T-helper 1 cell treated with Interleukin-12 subunit alpha and Interleukin-12 subunit beta and Interleukin-4 antibody, amounts not matched to agents 30 ng/mL and 1 ng/mL, for 36 hours (primary cell): ENCODE measurements around the gene STX11. TPM values are rescaled to one million over a fixed set of nuclear protein-coding genes. Genes with fewer than 3 reads are reported as not detected.

Experiments
- intact Hi-C: fragments of 100-400 bp; cut with micrococcal nuclease; formaldehyde crosslinking; loops from one replicate; pipeline ENCODE4 v1.15.1; 2024
- total RNA-seq: library from RNA; stranded (reverse); gene quantifications from 2 replicates; pipeline ENCODE4 v1.2.3, GENCODE V29; 2022

The STX11 gene
- total RNA-seq, 1 donor from 2014 or later, result 26.8 TPM

DNA sequence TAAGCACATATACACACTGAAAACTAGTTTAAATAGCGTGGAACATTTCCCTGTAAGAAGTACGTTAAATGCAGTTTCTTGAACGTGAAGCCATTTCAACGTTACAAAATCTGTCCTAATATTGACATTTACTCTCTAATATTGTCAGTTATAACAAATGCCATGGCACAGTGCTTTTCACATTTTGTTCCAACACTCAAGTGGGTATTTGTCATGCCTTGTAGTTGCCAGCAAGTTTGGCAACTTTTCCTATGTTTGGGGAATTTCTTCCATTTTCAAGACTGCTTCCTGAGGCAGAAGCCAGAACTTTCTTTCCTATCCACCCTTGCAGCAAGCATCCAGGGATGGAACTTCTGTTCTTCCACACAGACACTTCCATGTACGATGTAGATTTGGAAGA is 63.0 kb downstream of the STX11 start:
- intact Hi-C loops, result loop anchor here (10.0 kb wide), 1 partner anchor 1359 kb away; no protein-coding TSS in a partner anchor

DNA sequence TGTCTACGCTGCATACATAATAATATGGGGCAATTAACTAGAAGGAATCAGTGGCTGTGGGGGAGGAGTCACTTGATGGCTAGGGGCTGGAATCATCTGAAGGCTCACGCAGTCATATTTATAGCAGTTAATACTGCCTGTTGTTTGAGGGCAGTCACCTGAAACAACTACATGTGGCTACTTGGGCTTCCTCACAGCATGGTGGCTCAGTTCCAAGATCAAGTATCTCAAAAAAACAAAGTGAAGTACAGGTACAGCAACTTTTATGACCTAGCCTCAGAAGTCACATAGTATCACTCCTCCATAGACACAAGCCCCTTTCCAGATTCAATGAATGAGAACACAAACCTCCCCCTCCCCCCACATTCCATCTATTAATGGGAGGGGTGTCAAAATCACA is 63.7 kb downstream of the STX11 start:
- intact Hi-C loops, result loop anchor here (10.0 kb wide), 1 partner anchor 1359 kb away; no protein-coding TSS in a partner anchor

DNA sequence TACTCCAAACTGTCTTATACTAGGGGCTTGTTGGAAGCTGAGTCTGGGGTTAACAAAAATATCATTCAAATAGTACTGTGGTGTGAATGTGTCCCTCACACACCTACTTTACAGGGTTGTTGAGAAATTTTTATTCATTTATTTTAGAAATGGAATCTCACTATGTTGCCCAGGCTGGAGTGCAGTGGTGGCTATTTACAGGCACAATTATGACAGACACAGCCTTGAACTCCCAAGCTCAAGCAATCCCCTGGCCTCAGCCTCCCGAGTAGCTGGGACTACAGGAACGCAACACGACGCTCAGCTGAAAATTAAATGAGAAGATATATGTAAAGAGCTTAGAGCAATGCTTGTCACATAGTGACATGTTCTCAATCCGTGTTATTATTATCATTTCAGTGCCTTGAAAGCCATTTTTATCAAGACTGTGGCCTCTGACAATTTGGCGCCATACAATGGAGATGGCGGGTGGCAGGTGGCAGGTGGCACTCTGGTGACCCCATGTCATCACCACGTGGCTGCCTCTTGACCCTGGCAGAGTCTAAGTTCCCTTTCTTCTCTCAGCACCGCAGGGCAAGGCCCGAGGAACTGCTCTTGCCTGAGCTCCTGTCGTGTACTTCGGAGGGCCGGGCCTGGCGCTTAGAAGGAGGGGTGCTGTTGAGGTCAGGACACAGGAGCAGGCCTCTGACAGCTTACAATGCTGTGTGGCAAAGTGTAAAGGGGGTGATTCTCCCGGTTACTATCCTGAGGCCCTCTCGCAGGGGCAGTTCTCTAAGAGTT is 64.5 kb downstream of the STX11 start:
- intact Hi-C loops, result loop anchor here (5.0 to 10.0 kb wide), 4 partner anchors 252 to 1597 kb away; partner anchors contain the start of gene FBXO30

DNA sequence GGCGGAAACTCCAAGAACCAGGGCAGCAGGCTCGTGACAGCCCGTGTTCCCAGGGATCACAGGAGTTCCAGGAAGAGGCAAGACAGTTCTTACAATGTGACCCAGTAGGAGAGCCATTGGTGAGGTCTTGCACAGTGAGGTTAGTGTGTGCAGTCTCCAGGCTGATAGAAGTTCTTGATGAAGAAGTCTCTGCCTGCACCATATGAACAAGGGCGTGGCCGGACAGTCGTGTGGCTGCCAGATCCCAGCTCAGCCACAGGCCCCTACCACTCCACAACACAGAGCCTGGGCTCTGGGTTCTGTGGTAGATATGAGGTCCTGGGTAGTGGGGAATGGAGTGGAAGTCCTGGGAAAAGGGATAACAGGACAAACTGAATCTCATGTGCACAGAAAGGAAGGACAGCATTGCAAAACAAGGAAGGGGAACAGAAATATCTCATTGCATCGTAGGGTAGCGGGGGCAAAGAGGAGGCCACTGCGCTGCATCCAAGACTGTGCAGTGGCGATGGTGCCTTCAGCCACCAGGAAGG is 65.2 kb downstream of the STX11 start:
- intact Hi-C loops, result loop anchor here (5.0 to 10.0 kb wide), 4 partner anchors 252 to 1597 kb away; partner anchors contain the start of gene FBXO30

DNA sequence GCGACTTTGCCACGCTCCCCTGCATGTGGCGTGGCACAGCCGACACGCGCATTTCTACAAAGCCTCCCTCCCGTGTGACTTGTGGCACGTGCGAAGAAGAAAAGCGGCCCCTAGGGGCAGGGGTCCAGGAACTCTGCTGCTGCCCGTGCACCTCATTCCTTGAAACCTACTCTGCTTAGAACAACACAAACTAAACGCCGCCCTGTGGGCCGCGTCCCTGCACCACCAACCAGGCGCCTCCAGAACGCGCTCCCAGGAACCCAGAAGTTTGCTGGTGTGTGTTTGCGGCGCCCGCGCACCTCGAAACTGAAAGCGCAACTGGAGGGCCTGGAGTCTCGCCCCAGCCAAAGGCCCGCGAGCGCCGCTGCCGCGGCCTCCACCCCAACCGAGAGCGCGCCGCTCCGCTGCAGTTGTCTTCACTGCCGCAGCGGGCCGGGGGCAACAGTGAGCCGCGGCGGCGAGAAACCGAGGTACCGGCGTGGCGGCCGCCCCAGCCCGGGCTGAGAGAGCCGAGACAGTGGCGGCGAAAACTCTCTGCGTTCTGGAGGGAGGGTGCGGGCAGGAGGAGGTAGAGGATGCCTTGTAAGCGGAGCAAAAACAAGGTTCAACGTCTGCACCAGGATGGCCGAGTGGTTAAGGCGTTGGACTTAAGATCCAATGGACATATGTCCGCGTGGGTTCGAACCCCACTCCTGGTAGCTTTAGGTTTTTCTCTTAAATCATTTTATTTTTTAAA is 65.8 kb downstream of the STX11 start:
- intact Hi-C loops, result loop anchor here (1.0 to 10.0 kb wide), 18 partner anchors 65 to 1596 kb away; partner anchors contain the start of genes ADAT2, FBXO30, LTV1 and PEX3

DNA sequence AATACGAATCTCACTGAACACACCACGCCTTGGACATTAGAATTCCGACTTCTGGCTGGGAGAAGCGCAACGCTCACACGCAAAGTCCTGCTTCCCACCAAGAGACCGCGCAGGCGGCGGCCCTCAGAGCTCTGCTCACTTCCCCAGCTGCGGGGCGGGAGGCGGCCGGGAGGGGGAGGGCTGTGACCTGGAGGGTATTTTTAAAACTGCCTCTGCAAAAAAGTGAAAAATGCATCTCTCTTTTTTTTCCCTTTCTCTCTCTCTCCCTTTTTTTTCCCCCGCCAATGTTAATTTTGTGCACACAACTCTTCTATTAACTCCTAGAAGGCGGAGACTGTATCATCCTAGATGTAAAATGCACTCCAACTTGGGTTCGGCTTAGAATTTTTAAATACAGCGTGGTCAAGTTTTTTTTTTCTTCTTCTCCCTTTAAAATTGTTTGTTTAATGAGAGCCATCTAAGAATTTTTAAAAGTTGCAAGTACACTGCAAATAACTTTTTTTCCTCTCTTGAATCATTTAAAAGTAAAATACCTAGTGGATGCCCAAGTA is 66.4 kb downstream of the STX11 start:
- intact Hi-C loops, result loop anchor here (1.0 to 10.0 kb wide), 18 partner anchors 65 to 1596 kb away; partner anchors contain the start of genes ADAT2, FBXO30, LTV1 and PEX3

DNA sequence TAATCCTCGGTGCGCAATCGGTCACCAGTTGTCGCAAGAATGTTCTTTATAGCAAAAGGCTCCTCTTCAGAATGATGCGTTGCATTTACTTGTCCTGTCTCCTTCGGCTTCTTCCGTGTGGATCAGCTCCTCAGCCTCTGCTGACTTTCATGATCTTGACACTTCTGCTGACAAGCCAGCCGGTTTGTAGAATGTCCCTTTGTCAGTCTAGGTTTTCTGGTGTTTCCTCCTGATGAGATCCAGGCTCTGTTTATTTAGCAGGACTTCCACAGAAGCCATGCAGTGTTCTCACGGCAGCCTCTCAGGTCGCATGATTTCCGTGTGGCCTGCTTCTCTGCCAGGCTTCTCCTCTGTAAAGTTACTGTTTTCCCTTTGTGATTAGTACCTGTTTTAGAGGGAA is 66.9 kb downstream of the STX11 start:
- intact Hi-C loops, result loop anchor here (2.0 to 10.0 kb wide), 11 partner anchors 118 to 1595 kb away; partner anchors contain the start of genes ADAT2, FBXO30 and PEX3

DNA sequence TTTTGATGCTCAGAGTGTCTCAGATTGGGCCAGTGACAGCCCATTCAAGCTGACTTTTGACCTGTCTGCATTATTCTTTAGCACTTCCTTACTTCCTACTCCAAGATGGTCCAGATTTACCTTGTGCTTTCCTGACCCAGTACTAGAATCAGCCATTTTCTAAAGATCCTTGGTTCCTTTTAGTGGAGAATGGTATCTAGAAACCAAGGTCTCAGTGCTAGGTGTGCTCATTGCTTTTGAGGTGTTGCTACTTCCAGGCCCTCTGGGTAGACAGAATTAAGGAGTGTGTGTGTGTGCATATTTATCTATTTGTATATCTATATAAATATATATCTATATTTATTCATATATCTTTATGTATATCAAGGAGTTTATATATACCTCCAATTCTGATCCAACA is 67.5 kb downstream of the STX11 start:
- intact Hi-C loops, result loop anchor here (2.0 to 10.0 kb wide), 11 partner anchors 117 to 1595 kb away; partner anchors contain the start of genes ADAT2, FBXO30 and PEX3

DNA sequence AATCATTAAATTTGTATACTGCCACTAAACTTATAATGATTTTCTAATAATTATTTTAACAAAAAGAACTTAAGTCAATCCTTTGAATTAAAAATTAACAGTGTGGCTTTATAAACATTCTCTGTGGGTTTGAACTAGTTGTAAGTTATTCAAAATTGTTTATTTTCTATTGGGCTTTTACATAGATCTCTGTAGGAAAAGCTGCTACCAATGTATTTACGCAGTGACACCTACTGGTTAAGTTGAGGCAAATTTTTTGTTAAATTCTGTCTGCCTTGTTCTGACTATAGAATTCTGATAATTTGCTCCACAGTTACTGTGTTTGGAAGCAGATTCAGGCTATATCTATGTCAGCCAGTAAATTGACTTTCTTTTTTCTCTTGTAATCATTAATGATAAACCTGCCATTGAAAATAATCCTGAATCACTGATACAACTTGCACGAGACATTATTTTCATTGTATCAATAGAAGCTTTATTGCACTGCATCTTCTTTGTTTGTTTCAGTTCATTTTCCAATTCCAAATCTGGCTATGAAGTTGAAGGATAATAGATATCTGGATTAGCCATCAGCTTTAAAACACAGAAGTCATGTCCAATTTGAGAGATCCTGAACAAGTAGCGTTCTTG is 68.9 kb downstream of the STX11 start:
- intact Hi-C loops, result loop anchor here (1.0 to 10.0 kb wide), 6 partner anchors 114 to 1593 kb away; partner anchors contain the start of gene FBXO30

DNA sequence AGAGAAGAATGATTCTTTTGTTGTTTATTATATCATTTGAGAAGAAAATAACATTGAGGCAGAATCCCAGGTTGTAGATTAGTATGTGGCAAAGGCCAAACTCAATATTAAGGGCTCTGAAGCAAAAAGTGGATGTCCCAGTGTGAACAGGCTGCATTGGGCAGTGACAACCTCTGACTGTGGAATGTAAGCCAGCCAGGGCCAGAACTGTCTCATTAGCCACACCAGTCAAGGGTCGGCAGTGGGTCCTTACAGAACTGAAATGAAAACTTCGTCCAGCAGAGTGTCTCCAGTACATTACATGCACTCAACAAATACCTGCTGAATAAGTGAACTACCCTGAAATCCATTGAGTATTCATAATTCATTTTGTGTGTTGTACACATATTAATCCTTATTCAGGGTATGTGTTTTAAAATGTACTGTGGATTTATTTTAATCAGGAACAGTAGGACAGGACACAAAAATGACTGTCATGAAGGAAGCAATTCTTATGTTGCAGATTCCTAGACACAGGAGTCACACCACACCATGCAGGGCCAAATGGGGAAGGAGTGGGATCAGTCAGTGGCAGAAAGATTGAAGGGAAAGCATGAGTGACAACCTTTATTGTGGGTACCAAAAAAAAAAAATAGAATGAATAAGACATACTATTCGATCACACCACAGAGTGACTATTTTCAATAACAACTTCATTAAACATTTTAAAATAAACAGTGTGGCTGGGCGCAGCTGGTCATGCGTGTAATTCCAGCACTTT is 69.9 kb downstream of the STX11 start:
- intact Hi-C loops, result no loop called here

DNA sequence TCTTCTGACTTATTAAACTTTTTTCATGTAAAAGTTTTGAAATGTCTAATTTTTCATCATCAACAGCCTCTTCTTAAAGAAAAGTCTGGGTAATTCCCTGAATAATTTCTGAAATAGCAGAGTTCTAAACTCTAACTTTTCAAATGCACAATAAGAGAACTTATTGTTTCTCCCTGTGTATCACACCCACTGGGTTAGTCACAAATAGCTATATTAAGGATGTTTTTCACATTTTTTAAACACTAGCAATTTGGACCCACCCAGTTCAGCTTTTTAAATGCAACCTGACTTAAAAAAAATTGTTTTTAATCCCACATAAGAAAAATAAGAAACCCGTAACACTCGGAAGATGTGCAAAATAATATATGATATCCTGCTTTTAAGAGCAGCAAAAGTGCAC is 73.4 kb downstream of the STX11 start:
- intact Hi-C loops, result no loop called here

DNA sequence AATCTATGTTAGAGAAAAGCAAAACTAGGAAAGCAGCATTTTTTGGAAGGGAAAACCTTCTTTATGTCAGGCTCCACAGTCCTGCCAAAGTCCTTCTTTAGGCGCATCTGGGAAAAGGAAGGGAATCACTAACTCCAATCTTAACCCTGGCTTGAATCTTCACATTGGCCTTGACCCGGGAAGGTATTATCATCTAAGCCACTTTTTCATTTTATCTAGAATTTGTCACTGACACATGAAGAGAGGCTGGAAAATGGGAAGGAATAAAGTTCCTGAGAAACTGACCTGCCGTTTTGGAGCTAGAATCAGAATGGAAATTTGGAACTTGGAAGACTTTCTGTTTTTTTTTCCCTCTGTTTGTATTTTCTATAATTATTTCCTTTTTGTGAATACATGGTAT is 81.4 kb downstream of the STX11 start:
- intact Hi-C loops, result no loop called here

DNA sequence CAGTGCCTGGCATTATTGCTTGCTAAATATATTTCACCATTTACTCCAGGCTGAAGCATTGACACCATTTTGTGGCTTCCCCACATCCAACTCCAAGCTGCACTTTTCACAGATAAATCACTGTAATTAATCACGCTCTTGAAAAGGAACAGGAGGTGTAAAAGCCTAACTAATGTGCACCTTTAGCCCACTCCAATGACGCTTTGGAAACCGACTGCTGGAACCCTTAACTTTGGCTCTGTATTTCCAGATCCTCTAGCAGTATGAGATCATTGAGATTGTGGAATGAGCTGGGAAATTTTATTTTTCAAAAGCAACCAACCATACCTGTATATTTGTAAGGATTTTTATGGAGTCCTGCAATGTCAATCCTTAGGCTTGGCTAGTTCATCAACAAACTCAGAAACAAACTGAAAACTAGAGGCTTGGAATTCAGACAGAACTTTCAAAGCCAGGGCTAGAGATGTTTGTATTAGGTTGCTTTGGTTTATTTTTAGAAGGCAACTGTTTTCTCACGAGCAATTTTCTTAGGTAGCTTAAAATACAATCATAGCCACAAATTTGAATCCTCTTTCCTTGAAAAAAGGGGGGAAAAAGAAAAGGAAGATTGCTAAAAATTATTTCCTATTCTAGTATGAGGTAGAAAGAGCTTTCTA is 82.0 kb downstream of the STX11 start:
- intact Hi-C loops, result no loop called here

DNA sequence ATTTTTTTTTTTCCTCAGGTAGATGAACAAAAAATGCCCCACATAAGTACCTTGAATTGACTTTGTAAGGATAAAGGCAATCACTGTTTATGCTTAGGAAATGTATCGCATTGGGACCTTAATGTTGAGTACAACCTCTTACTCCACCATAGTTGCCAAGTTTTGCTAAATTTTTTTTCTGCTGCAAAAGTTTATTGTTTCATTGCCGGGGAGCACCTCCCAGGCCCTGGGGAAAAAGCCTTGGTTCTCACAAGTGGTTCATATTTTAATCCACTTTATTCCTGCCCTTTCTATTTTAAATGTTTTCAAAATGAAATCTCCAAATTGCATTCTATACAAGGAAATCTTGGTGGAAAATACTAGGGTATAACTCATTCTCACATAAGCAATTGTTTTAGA is 82.5 kb downstream of the STX11 start:
- intact Hi-C loops, result no loop called here

DNA sequence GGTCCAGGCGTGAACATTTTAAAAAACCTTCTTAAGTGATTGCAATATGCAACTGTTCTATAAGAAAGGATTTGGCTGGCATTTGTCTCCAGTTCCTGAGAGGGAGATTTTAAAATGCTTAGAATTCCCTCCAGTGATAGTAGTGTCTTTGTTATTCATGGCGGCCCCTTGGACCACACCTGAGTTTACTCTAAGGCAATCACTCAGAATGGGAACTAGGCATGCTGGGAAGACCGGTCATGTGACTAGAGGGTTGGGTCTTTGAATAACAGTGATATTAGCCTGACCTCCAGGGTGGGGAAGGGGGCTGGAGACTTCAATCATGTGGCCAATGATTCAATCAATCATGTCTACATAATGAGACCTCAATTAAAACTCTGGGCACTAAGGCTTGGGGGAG is 84.1 kb downstream of the STX11 start:
- intact Hi-C loops, result no loop called here

DNA sequence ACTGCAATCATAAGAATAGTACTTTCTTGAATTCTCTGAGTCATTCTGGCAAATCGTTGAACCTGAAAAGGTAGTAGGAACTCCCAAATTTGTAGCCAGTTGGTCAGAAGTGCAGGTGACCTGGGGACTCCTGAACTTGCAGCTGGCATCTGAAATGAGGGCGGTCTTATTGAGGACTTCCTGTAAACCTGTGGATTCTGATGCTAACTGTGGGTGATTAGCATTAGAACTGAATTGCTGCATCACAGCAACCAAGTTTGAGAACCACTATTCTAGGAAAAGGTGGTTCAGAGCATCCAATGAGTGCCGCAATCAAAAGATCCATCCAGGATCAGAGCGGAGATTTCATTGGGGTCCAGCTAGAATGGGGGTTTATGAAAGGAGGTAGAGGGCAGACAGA is 84.6 kb downstream of the STX11 start:
- intact Hi-C loops, result no loop called here
